ENCODE data around the gene SHLD1.
"Not testable (repeated sequence)": the region's sequence is repeated elsewhere in the genome, so short reads cannot be mapped to it uniquely, and the experiment has no call there.

Gene SHLD1

GRCh38 chr20:5725183-5725463 is 25.1 kb upstream of the SHLD1 start:
- not testable (repeated sequence) for H3K27me3 Mint-ChIP-seq; DNase-seq; H3K36me3 Mint-ChIP-seq (ENCODE audit: low read depth); H3K27ac Mint-ChIP-seq; H3K4me3 Mint-ChIP-seq; H3K9me3 Mint-ChIP-seq; ATAC-seq
- H3K4me1 Mint-ChIP-seq = peaks cover 17% of the 10 kb centered on the region

GRCh38 chr20:5727018-5727515 is 23.1 kb upstream of the SHLD1 start:
- Mint-ChIP-seq H3K4me3 (no peak overlapping the region), H3K9me3 (peaks cover 7% of the 10 kb centered on the region), H3K27ac (no peak overlapping the region), H3K36me3 (ENCODE audit: low read depth) (no peaks in the 10 kb centered on the region), H3K27me3 (peaks cover 5% of the 10 kb centered on the region), H3K4me1 (peaks cover 9% of the 10 kb centered on the region)
- DNase-seq (no peak), ATAC-seq (no peak)

- DNase-seq = no peak
- Mint-ChIP-seq H3K9me3 (peaks cover 7% of the 10 kb centered on the region), H3K27ac (no peak overlapping the region)
Measured at GRCh38 chr20:5729348-5729747, 20.9 kb upstream of the SHLD1 start.

GRCh38 chr20:5730131-5730530 is 20.1 kb upstream of the SHLD1 start:
- ATAC-seq (no peak), DNase-seq (no peak)
- Mint-ChIP-seq H3K27me3 (peaks cover 5% of the 10 kb centered on the region), H3K36me3 (ENCODE audit: low read depth) (no peaks in the 10 kb centered on the region), H3K9me3 (peaks cover 7% of the 10 kb centered on the region), H3K4me1 (no peaks in the 10 kb centered on the region), H3K27ac (peak overlapping the region; percentile 22), H3K4me3 (no peak overlapping the region)

More at GRCh38 chr20:5729348-5729747, 20.9 kb upstream of the SHLD1 start:
- no peak overlapping the region for H3K4me3 Mint-ChIP-seq
- ATAC-seq = no peak
- peaks cover 5% of the 10 kb centered on the region for H3K27me3 Mint-ChIP-seq
- H3K4me1 Mint-ChIP-seq = peaks cover 4% of the 10 kb centered on the region
- no peaks in the 10 kb centered on the region for H3K36me3 Mint-ChIP-seq (ENCODE audit: low read depth)

GRCh38 chr20:5731753-5732366 is 18.3 kb upstream of the SHLD1 start:
- Mint-ChIP-seq H3K9me3 (peaks cover 4% of the 10 kb centered on the region), H3K4me1 (peaks cover 9% of the 10 kb centered on the region), H3K27ac (no peak overlapping the region), H3K4me3 (no peak overlapping the region), H3K36me3 (ENCODE audit: low read depth) (no peaks in the 10 kb centered on the region), H3K27me3 (peaks cover 8% of the 10 kb centered on the region)
- DNase-seq (no peak), ATAC-seq (no peak)

GRCh38 chr20:5734602-5735001 is 15.6 kb upstream of the SHLD1 start:
- ATAC-seq = no peak
- DNase-seq = no peak
- Mint-ChIP-seq H3K36me3 (ENCODE audit: low read depth) (no peaks in the 10 kb centered on the region), H3K4me3 (no peak overlapping the region), H3K9me3 (no peaks in the 10 kb centered on the region), H3K4me1 (peaks cover 24% of the 10 kb centered on the region), H3K27me3 (peaks cover 4% of the 10 kb centered on the region), H3K27ac (no peak overlapping the region)

GRCh38 chr20:5735845-5736510 is 14.2 kb upstream of the SHLD1 start:
- no peaks in the 10 kb centered on the region for H3K36me3 Mint-ChIP-seq (ENCODE audit: low read depth)
- peaks cover 3% of the 10 kb centered on the region for H3K27me3 Mint-ChIP-seq
- DNase-seq (no peak), ATAC-seq (no peak)
- no peak overlapping the region for H3K4me3 Mint-ChIP-seq
- H3K9me3 Mint-ChIP-seq = no peaks in the 10 kb centered on the region
- H3K27ac Mint-ChIP-seq = no peak overlapping the region
- peaks cover 24% of the 10 kb centered on the region for H3K4me1 Mint-ChIP-seq

GRCh38 chr20:5737619-5737953 is 12.6 kb upstream of the SHLD1 start:
- Mint-ChIP-seq H3K9me3 (no peaks in the 10 kb centered on the region), H3K27ac (peak overlapping the region; percentile 60), H3K36me3 (ENCODE audit: low read depth) (no peaks in the 10 kb centered on the region), H3K27me3 (peaks cover 3% of the 10 kb centered on the region), H3K4me3 (no peak overlapping the region), H3K4me1 (peaks cover 24% of the 10 kb centered on the region)
- DNase-seq = no peak
- no peak for ATAC-seq

- ATAC-seq = no peak
- Mint-ChIP-seq H3K9me3 (no peaks in the 10 kb centered on the region), H3K27me3 (peaks cover 3% of the 10 kb centered on the region), H3K27ac (no peak overlapping the region), H3K36me3 (ENCODE audit: low read depth) (no peaks in the 10 kb centered on the region), H3K4me3 (no peak overlapping the region), H3K4me1 (peaks cover 24% of the 10 kb centered on the region)
- no peak for DNase-seq
Measured at GRCh38 chr20:5737966-5738365, 12.2 kb upstream of the SHLD1 start.

- ATAC-seq; H3K27me3 Mint-ChIP-seq; DNase-seq; H3K36me3 Mint-ChIP-seq (ENCODE audit: low read depth); H3K4me3 Mint-ChIP-seq; H3K27ac Mint-ChIP-seq; H3K9me3 Mint-ChIP-seq: not testable (repeated sequence)
- H3K4me1 Mint-ChIP-seq = peaks cover 24% of the 10 kb centered on the region
Measured at GRCh38 chr20:5740643-5741042, 9.6 kb upstream of the SHLD1 start.

- no peaks in the 10 kb centered on the region for H3K36me3 Mint-ChIP-seq (ENCODE audit: low read depth)
- H3K4me3 Mint-ChIP-seq = no peak overlapping the region
- peaks cover under 1% of the 10 kb centered on the region for H3K27me3 Mint-ChIP-seq
- H3K27ac Mint-ChIP-seq = no peak overlapping the region
- H3K4me1 Mint-ChIP-seq = peaks cover 22% of the 10 kb centered on the region
- no peak for DNase-seq
- no peaks in the 10 kb centered on the region for H3K9me3 Mint-ChIP-seq
- no peak for ATAC-seq
Measured at GRCh38 chr20:5741089-5741488, 9.1 kb upstream of the SHLD1 start.

GRCh38 chr20:5742041-5742440 is 8.2 kb upstream of the SHLD1 start:
- Mint-ChIP-seq H3K27me3 (no peaks in the 10 kb centered on the region), H3K9me3 (no peaks in the 10 kb centered on the region), H3K4me1 (peaks cover 13% of the 10 kb centered on the region), H3K36me3 (ENCODE audit: low read depth) (no peaks in the 10 kb centered on the region), H3K4me3 (no peak overlapping the region), H3K27ac (no peak overlapping the region)
- DNase-seq (no peak), ATAC-seq (no peak)

- H3K4me1 Mint-ChIP-seq = peaks cover 4% of the 10 kb centered on the region
- H3K27me3 Mint-ChIP-seq = no peaks in the 10 kb centered on the region
- no peak overlapping the region for H3K4me3 Mint-ChIP-seq
- peaks cover 2% of the 10 kb centered on the region for H3K36me3 Mint-ChIP-seq (ENCODE audit: low read depth)
- H3K9me3 Mint-ChIP-seq = peaks cover 4% of the 10 kb centered on the region
- DNase-seq (no peak), ATAC-seq (no peak)
- no peak overlapping the region for H3K27ac Mint-ChIP-seq
Measured at GRCh38 chr20:5745416-5746030, 4.7 kb upstream of the SHLD1 start.

GRCh38 chr20:5746064-5746463 is 4.1 kb upstream of the SHLD1 start:
- no peak for ATAC-seq
- H3K27me3 Mint-ChIP-seq = no peaks in the 10 kb centered on the region
- H3K9me3 Mint-ChIP-seq = peaks cover 4% of the 10 kb centered on the region
- H3K27ac Mint-ChIP-seq = no peak overlapping the region
- peaks cover 2% of the 10 kb centered on the region for H3K36me3 Mint-ChIP-seq (ENCODE audit: low read depth)
- H3K4me3 Mint-ChIP-seq = no peak overlapping the region
- H3K4me1 Mint-ChIP-seq = peaks cover 7% of the 10 kb centered on the region
- no peak for DNase-seq

GRCh38 chr20:5748246-5748645 is 2.0 kb upstream of the SHLD1 start:
- Mint-ChIP-seq H3K4me3 (no peak overlapping the region), H3K27ac (no peak overlapping the region), H3K36me3 (ENCODE audit: low read depth) (peaks cover 6% of the 10 kb centered on the region), H3K27me3 (no peaks in the 10 kb centered on the region), H3K9me3 (peaks cover 4% of the 10 kb centered on the region), H3K4me1 (peaks cover 15% of the 10 kb centered on the region)
- ATAC-seq (no peak), DNase-seq (no peak)

Measured in activated naive CD8-positive, alpha-beta T cell treated with anti-CD3 and anti-CD28 coated beads, Interleukin-2, amount 50 U/mL, for 24 hours (primary cell).